Kidney (tissue), 14 donors: Measurements from ENCODE around the gene UBA52. TPM values are rescaled to one million over a fixed set of nuclear protein-coding genes. Genes with fewer than 3 reads are reported as not detected.
"Not testable (repeated sequence)": the region's sequence is repeated elsewhere in the genome, so short reads cannot be mapped to it uniquely, and the experiment has no call there.

Experiments used
- DNase-seq, 5 donors: peaks; one replicate each; pipeline ENCODE4 v3.0.0-alpha.2; 2013 to 2020
- FAIRE-seq: peaks from 2 replicates; lab custom pipeline; 2012; peaks lifted over from hg19 to GRCh38; lab: Jason Lieb, UNC
- H3K27ac ChIP-seq, 2 donors: one replicate each; pipeline ENCODE4 v1.7.0; 2013; ENCODE audit warnings: low read depth in 2 of 2, low read length in 2 of 2, inconsistent platforms in 1 of 2
- H3K27me3 ChIP-seq: one replicate; pipeline ENCODE4 v1.7.1; 2013; ENCODE audit warnings: low read length, inconsistent platforms; ENCODE audit not compliant: control insufficient read depth, insufficient read depth
- H3K36me3 ChIP-seq, 3 donors: one replicate each; pipeline versions ENCODE4 v1.7.0 to v1.7.1; 2013; ENCODE audit warnings: low read length in 3 of 3, control low read depth in 1 of 3, inconsistent platforms in 1 of 3; ENCODE audit not compliant: insufficient read depth in 3 of 3, control insufficient read depth in 2 of 3
- H3K4me1 ChIP-seq, 3 donors: one replicate each; pipeline versions ENCODE4 v1.7.0 to v1.7.1; 2013; ENCODE audit warnings: low read length in 3 of 3, inconsistent platforms in 1 of 3, low read depth in 1 of 3; ENCODE audit not compliant: control insufficient read depth in 2 of 3, insufficient read depth in 2 of 3
- H3K4me3 ChIP-seq, 3 donors: one replicate each; pipeline versions ENCODE4 v1.7.0 to v1.8.1; 2013; ENCODE audit warnings: low read length in 3 of 3, control low read depth in 1 of 3, inconsistent platforms in 1 of 3
- H3K9ac ChIP-seq, 3 donors: one replicate each; pipeline versions ENCODE4 v1.7.0 to v1.7.1; 2013; ENCODE audit warnings: low read length in 3 of 3, control low read depth in 1 of 3, inconsistent platforms in 1 of 3
- H3K9me3 ChIP-seq, 3 donors: one replicate each; pipeline versions ENCODE4 v1.7.0 to v1.7.1; 2013; ENCODE audit warnings: low read length in 3 of 3, control low read depth in 1 of 3, inconsistent platforms in 1 of 3; ENCODE audit not compliant: control insufficient read depth in 2 of 3, insufficient read depth in 1 of 3
- intact Hi-C: fragments of 100-400 bp; cut with DNase I; formaldehyde crosslinking; loops from one replicate; pipeline ENCODE4 v1.11.1; 2022
- polyA plus RNA-seq: library from polyadenylated mRNA; stranded (reverse); fragments of 350-450 nt; fragmentation: Illumina TruSeq; extraction: RNeasy Lipid Tissue Mini Kit (QIAGEN cat#74804); gene quantifications from one replicate; pipeline ENCODE4 v1.2.3, GENCODE V29; 2014; ENCODE audit warnings: low read depth, low replicate concordance; ENCODE audit not compliant: insufficient read depth
- total RNA-seq: library from RNA; stranded (reverse); fragmentation: NEBNext Ultra II Directional; extraction: Animal tissue kit (Norgen Biotek cat#: 25700); gene quantifications from one replicate; pipeline ENCODE4 v1.2.1, GENCODE V29; 2021
- TF ChIP-seq, protein P1 (sequence below): IDR thresholded peaks from 3 replicates; pipeline ENCODE4 v1.5.1; 2012; ENCODE audit warnings: mild to moderate bottlenecking, moderate library complexity, borderline replicate concordance; ENCODE audit not compliant: insufficient read depth; ENCODE audit errors: extremely low read depth
- donor health status: control.
- donor health status: control.
- donor health status: control.
- donor health status: control.
- donor health status: control.
- donor health status: DM: yes; HTN: yes; CAD: no.
- donor health status: Normal renal cell carcinoma (clear cell type).

UBA52 gene
- total and polyA plus RNA-seq, 2 donors from 2014 or later = 828 to 1,481 TPM

- no peak overlapping the region for H3K27ac ChIP-seq
- peaks cover 0 to 3% (median 2%) of the 10 kb centered on the region in 3 donors for H3K36me3 ChIP-seq
- peaks cover 2% of the 10 kb centered on the region for H3K27me3 ChIP-seq
- H3K4me1 ChIP-seq = peaks cover 0 to 19% (median 0%) of the 10 kb centered on the region in 3 donors
- DNase-seq (peak in 1 of 5 donors; percentile 28), FAIRE-seq (no peak)
- H3K9ac ChIP-seq = no peak overlapping the region
- H3K9me3 ChIP-seq = no peaks in the 10 kb centered on the region
- intact Hi-C loops = loop anchor here (10.0 kb wide), 1 partner anchor 253 kb away; no protein-coding TSS in a partner anchor
- no peak overlapping the region for H3K4me3 ChIP-seq
- TF ChIP-seq, protein P1, sequence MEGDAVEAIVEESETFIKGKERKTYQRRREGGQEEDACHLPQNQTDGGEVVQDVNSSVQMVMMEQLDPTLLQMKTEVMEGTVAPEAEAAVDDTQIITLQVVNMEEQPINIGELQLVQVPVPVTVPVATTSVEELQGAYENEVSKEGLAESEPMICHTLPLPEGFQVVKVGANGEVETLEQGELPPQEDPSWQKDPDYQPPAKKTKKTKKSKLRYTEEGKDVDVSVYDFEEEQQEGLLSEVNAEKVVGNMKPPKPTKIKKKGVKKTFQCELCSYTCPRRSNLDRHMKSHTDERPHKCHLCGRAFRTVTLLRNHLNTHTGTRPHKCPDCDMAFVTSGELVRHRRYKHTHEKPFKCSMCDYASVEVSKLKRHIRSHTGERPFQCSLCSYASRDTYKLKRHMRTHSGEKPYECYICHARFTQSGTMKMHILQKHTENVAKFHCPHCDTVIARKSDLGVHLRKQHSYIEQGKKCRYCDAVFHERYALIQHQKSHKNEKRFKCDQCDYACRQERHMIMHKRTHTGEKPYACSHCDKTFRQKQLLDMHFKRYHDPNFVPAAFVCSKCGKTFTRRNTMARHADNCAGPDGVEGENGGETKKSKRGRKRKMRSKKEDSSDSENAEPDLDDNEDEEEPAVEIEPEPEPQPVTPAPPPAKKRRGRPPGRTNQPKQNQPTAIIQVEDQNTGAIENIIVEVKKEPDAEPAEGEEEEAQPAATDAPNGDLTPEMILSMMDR = no peak
These were observed 20.2 kb downstream of the UBA52 start for GRCh38 chr19:18591735-18592385.

- not testable (repeated sequence) for H3K27me3 ChIP-seq, H3K36me3 ChIP-seq, H3K9ac ChIP-seq, FAIRE-seq, DNase-seq, H3K9me3 ChIP-seq, H3K4me3 ChIP-seq, H3K27ac ChIP-seq
- H3K4me1 ChIP-seq = peaks cover 0 to 19% (median 0%) of the 10 kb centered on the region in 3 donors
- intact Hi-C loops = loop anchor here (10.0 kb wide), 1 partner anchor 252 kb away; no protein-coding TSS in a partner anchor
These were observed 21.1 kb downstream of the UBA52 start for GRCh38 chr19:18592732-18593131.

DNA sequence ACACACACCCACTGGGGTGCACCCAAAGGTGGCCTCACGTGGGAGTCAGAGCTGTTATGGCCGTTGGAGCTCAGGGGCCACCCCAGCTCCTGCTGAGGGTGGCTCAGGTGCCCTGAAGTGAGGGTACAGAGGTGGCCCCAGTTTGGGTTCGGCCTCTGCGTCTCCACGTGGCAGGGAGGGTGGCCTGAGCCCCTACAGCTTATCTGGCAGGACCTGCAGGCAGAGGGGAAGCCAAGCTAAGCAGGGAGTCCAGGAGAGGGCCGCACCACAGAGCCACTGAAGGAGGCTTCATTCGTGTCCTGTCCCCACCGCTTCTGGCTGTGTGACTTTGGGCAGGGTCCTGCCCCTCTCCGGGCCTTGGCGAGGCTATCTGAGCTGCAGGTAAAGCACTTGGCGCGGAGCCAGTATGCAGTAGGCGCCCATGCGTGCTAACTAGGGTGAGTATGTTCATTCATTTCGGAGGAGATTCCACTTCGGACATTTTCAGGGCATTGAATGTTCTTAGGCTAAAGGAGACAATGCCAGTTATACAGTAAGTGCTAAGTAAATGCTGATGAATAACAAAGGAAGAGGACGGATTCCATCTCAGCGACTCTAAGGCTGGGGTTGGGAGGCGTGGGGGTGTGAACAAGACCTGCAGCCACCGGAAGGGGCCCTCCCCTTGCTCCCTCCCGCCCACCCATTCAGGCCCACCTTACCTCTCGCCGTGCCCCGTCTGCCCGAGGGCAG, 21.9 kb downstream of the UBA52 start:
- Histone ChIP-seq H3K27ac (no peak overlapping the region), H3K4me1 (peaks cover 0 to 14% (median 0%) of the 10 kb centered on the region in 3 donors), H3K27me3 (peaks cover 2% of the 10 kb centered on the region), H3K9ac (no peak overlapping the region), H3K9me3 (no peaks in the 10 kb centered on the region), H3K36me3 (peaks cover 0 to 3% (median 2%) of the 10 kb centered on the region in 3 donors), H3K4me3 (no peak overlapping the region)
- TF ChIP-seq, protein P1 = no peak
- no peak for FAIRE-seq
- DNase-seq = peak in 1 of 5 donors; percentile 65
- intact Hi-C loops = loop anchor here (10.0 kb wide), 1 partner anchor 251 kb away; no protein-coding TSS in a partner anchor
